Hepatocyte (in vitro differentiated cells): ENCODE measurements around the gene SLC36A4.

ENCODE experiments used
- CTCF ChIP-seq: fragments of 200-600 bp; sonication (generic); IDR thresholded peaks from 2 replicates; pipeline ENCODE4 v1.5.1; 2016; ENCODE audit warnings: antibody characterized with exemption, mild to moderate bottlenecking; ENCODE audit not compliant: poor library complexity
- EZH2 ChIP-seq: fragments of 200-600 bp; sonication (generic); IDR thresholded peaks from 2 replicates; pipeline ENCODE4 v1.6.1; 2016; ENCODE audit warnings: antibody characterized with exemption, mild to moderate bottlenecking, borderline replicate concordance
- EZH2phosphoT487 ChIP-seq: fragments of 200-600 bp; sonication (generic); IDR thresholded peaks from one replicate; pipeline ENCODE4 v1.6.1; 2018; ENCODE audit warnings: antibody characterized with exemption, mild to moderate bottlenecking, low read depth, moderate library complexity; ENCODE audit not compliant: unreplicated experiment, severe bottlenecking

GRCh38 chr11:93160808-93161207 lies 37.0 kb downstream of the SLC36A4 start:
- no peak for TF ChIP-seq CTCF
- TF ChIP-seq EZH2phosphoT487 = no peak
- TF ChIP-seq EZH2 = no peak
